Upper lobe of left lung (tissue), 6 donors: ENCODE measurements around the gene SPATA18. TPM values are rescaled to one million over a fixed set of nuclear protein-coding genes. Genes with fewer than 3 reads are reported as not detected.

Source experiments
- ATAC-seq, 2 donors: fragments of 200-7000 bp; cut with Tn5 transposase; one replicate each; pipeline ENCODE4 v1.9.1; 2022; ENCODE audit warnings: mild to moderate bottlenecking in 2 of 2, moderate library complexity in 2 of 2; ENCODE audit not compliant: low FRiP score in 2 of 2
- DNase-seq, 2 donors: peaks; one replicate each; pipeline ENCODE4 v3.0.0-alpha.2; 2019 to 2020
- H3K27ac ChIP-seq, 4 donors: fragments of 200-600 bp; sonication (generic); one replicate each; pipeline ENCODE4 v1.5.1; 2016 to 2019
- H3K27me3 ChIP-seq, 4 donors: fragments of 200-600 bp; sonication (generic); one replicate each; pipeline ENCODE4 v1.5.1; 2017 to 2019
- H3K36me3 ChIP-seq, 4 donors: fragments of 200-600 bp; sonication (generic); one replicate each; pipeline ENCODE4 v1.5.1; 2016 to 2019
- H3K4me1 ChIP-seq, 4 donors: fragments of 200-600 bp; sonication (generic); one replicate each; pipeline ENCODE4 v1.5.1; 2018 to 2019
- H3K4me3 ChIP-seq, 4 donors: fragments of 200-600 bp; sonication (generic); one replicate each; pipeline ENCODE4 v1.5.1; 2017 to 2019; ENCODE audit warnings: mild to moderate bottlenecking in 2 of 4, moderate library complexity in 1 of 4
- H3K9me3 ChIP-seq, 4 donors: fragments of 200-600 bp; sonication (generic); one replicate each; pipeline ENCODE4 v1.5.1; 2018 to 2019
- EP300 ChIP-seq, 4 donors: sonication (generic); formaldehyde crosslinking; IDR thresholded peaks; one replicate each; pipeline ENCODE4 v1.5.1; 2017; ENCODE audit warnings: antibody characterized with exemption in 4 of 4, control low read depth in 2 of 4
- POLR2A ChIP-seq, 4 donors: fragments of 450-650 bp; IDR thresholded peaks; one replicate each; pipeline ENCODE4 v1.5.1; 2016 to 2017; ENCODE audit warnings: antibody characterized with exemption in 4 of 4, mild to moderate bottlenecking in 2 of 4
- POLR2AphosphoS5 ChIP-seq, 2 donors: sonication (generic); formaldehyde crosslinking; IDR thresholded peaks; one replicate each; pipeline ENCODE4 v1.5.1; 2017; ENCODE audit warnings: antibody characterized with exemption in 2 of 2
- WGBS, 2 donors: methylation state at CpG; one replicate each; pipeline ENCODE4 v1.1.5; 2017 to 2018; 5-methylcytosine and 5-hydroxymethylcytosine counted together
- total RNA-seq, 6 donors: library from RNA; depleted of rRNA in 4 of 6; stranded (reverse); fragments of >200 nt in 4 of 6; gene quantifications; one replicate each; pipeline versions ENCODE4 v1.1.0 to v1.2.1, GENCODE V29; 2016 to 2021
- TF ChIP-seq, protein P1 (sequence below), 6 experiments: fragments of 450-650 bp in 4 of 6; fragments of 200-600 bp in 2 of 6; sonication (generic) in 2 of 6; IDR thresholded peaks; one replicate each; pipeline ENCODE4 v1.5.1; 2016 to 2019; ENCODE audit warnings: antibody characterized with exemption in 6 of 6
- donor health status: DM: no; HTN: no; CAD: no; lungs with moderate emphysema.
- donor health status: DM: no; HTN: yes; CAD: no; lungs with severe emphysema.

SPATA18 gene
- total RNA-seq, 6 donors from 2014 or later, result 8.1 to 55.2 (median 15.1) TPM

DNA sequence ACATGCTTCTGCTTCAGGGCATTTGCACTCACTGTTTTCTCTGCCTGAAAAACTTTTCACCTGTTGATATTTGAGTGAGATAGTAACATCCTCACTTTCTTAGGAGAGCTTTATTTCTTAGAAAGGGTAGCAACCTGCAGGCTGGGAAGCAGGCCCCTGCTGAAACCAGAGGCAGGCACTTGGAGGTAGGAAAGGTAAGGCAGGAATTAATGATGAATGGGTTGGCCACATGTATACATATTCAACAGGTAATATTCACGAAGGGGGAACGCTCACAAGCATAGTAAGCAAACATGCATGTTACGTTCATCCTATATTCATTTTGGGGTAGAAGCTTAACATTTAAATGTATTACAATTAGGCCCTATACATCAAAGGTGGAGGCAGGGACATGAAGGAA, 3.1 kb downstream of the SPATA18 start:
- no peak for TF ChIP-seq EP300 (IDR thresholded peaks at IDR 0.05)
- Histone ChIP-seq H3K27ac (no peak overlapping the region), H3K9me3 (no peaks in the 10 kb centered on the region), H3K4me3 (no peak overlapping the region), H3K27me3 (peaks cover 0 to 9% (median 5%) of the 10 kb centered on the region in 4 donors), H3K36me3 (no peaks in the 10 kb centered on the region), H3K4me1 (peaks cover 18 to 33% (median 24%) of the 10 kb centered on the region in 4 donors)
- 89 to 95% methylated on average over 3 of the region's 3 CpGs for WGBS, 2 donors
- ATAC-seq (no peak), DNase-seq (no peak)

DNA sequence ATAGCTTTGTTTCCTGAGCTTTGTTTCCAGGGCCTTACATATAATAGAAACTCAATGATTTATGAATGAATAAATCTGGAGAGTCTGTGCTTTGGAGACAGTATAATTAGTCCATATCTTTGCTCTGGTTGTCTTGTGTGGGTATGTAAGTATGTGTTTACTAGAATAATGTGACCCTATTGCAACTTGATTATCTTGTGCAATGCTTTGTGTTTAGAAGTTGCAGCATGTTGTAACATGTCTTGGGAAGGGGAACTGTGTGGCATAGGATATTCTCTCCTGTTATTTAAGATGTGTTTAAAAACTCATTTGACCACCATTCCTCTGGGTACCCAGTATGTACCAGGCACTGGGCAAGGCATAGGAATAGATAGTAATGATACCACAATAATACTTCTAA, 6.1 kb downstream of the SPATA18 start:
- no peak for TF ChIP-seq POLR2A (IDR thresholded peaks at IDR 0.05)
- TF ChIP-seq EP300 (IDR thresholded peaks at IDR 0.05), result no peak
- TF ChIP-seq, protein P1, sequence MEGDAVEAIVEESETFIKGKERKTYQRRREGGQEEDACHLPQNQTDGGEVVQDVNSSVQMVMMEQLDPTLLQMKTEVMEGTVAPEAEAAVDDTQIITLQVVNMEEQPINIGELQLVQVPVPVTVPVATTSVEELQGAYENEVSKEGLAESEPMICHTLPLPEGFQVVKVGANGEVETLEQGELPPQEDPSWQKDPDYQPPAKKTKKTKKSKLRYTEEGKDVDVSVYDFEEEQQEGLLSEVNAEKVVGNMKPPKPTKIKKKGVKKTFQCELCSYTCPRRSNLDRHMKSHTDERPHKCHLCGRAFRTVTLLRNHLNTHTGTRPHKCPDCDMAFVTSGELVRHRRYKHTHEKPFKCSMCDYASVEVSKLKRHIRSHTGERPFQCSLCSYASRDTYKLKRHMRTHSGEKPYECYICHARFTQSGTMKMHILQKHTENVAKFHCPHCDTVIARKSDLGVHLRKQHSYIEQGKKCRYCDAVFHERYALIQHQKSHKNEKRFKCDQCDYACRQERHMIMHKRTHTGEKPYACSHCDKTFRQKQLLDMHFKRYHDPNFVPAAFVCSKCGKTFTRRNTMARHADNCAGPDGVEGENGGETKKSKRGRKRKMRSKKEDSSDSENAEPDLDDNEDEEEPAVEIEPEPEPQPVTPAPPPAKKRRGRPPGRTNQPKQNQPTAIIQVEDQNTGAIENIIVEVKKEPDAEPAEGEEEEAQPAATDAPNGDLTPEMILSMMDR (IDR thresholded peaks at IDR 0.05), result no peak
- no peak for TF ChIP-seq POLR2AphosphoS5 (IDR thresholded peaks at IDR 0.05)
- no peak for ATAC-seq

DNA sequence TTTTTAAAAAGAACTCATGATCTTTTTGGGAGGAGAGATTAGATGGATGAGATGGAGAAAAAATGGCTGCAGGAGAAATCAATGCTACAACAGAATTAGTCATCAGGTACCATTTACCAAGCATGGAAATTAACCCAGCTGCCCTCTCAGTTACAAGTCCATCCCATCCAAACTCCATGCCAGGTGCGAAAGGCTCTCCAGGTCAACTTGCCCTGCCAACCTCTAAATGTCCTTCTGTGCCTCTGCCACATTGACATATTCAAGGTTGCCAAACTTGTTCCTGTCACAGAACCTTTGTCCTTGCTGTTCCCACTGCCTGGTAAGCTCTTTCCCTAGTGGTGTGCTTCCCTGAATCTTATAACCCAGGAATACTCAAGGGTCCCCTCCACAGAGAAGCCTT, 7.2 kb downstream of the SPATA18 start:
- TF ChIP-seq POLR2AphosphoS5 (IDR thresholded peaks at IDR 0.05) (no peak), POLR2A (IDR thresholded peaks at IDR 0.05) (no peak), EP300 (IDR thresholded peaks at IDR 0.05) (no peak)
- TF ChIP-seq, protein P1 (IDR thresholded peaks at IDR 0.05), result no peak
- no peaks in the 10 kb centered on the region for H3K36me3 ChIP-seq
- no peaks in the 10 kb centered on the region for H3K9me3 ChIP-seq
- no peak overlapping the region for H3K4me3 ChIP-seq
- whole genome bisulfite sequencing, 2 donors, result 82 to 100% methylated on average over 1 of the region's 1 CpG
- H3K27ac ChIP-seq, result no peak overlapping the region
- no peaks in the 10 kb centered on the region for H3K27me3 ChIP-seq
- H3K4me1 ChIP-seq, result peaks cover 6 to 16% (median 12%) of the 10 kb centered on the region in 4 donors
- ATAC-seq (no peak), DNase-seq (no peak)

More for the DNA sequence above, 6.1 kb downstream of the SPATA18 start:
- Histone ChIP-seq H3K4me3 (no peak overlapping the region), H3K27ac (no peak overlapping the region), H3K27me3 (no peaks in the 10 kb centered on the region), H3K36me3 (no peaks in the 10 kb centered on the region), H3K9me3 (no peaks in the 10 kb centered on the region), H3K4me1 (peaks cover 9 to 24% (median 19%) of the 10 kb centered on the region in 4 donors)
- DNase-seq, result no peak

DNA sequence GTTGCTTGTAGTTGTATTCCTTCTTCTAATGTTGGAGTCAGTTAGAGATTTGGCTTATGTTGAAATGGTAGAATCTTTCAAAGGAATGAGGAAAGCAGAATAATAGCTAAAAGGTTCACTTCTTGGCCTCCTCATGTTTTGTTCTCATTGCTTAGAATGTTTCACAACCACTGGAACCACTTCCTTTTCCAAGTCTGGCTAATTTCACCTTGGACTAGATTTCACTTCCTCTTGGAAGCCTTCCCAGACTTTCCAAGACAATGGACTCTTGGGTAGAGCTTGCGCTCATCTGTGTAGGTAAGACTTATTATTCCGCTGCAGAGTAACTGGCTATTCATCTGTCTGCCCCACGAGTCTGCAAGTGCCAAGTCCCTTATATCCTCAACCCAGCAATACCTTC, 8.3 kb downstream of the SPATA18 start:
- no peaks in the 10 kb centered on the region for H3K9me3 ChIP-seq
- ATAC-seq, result peak; percentile 58 to 68
- WGBS, 2 donors, result 49 to 51% methylated on average over 3 of the region's 3 CpGs
- no peak overlapping the region for H3K4me3 ChIP-seq
- peaks cover 6 to 16% (median 12%) of the 10 kb centered on the region in 4 donors for H3K4me1 ChIP-seq
- no peaks in the 10 kb centered on the region for H3K27me3 ChIP-seq
- H3K27ac ChIP-seq, result no peak overlapping the region
- DNase-seq, result peak in 1 of 2 donors; percentile 34
- H3K36me3 ChIP-seq, result no peaks in the 10 kb centered on the region
- TF ChIP-seq POLR2AphosphoS5 (IDR thresholded peaks at IDR 0.05) (no peak), EP300 (IDR thresholded peaks at IDR 0.05) (no peak)

DNA sequence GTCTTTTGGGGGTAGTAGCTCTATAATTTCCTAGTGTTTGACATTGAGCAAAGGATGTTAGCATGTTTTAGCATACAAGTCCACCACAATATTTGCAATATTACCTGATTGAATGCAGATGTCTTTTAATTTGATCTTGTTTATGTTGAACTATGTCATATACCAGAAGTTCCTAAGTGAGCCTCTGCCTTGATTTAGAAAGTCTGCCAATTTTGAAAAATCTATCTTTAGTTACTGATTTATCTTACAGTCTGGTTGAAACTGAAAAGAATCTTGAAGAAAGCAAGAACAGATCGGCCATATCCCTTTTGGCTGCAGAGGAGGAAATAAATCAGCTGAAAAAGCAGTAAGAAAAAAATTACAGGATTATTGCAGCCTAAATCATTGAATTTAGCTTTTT, 18.5 kb downstream of the SPATA18 start:
- Histone ChIP-seq H3K4me3 (no peak overlapping the region), H3K27me3 (no peaks in the 10 kb centered on the region), H3K27ac (no peak overlapping the region), H3K36me3 (no peaks in the 10 kb centered on the region), H3K4me1 (no peaks in the 10 kb centered on the region), H3K9me3 (no peaks in the 10 kb centered on the region)
- WGBS, 2 donors, result 62 to 68% methylated on average over 1 of the region's 1 CpG
- no peak for ATAC-seq
- TF ChIP-seq POLR2AphosphoS5 (IDR thresholded peaks at IDR 0.05) (no peak), POLR2A (IDR thresholded peaks at IDR 0.05) (no peak)
- TF ChIP-seq, protein P1 (IDR thresholded peaks at IDR 0.05), result no peak
- no peak for DNase-seq

GRCh38 chr4:52071791-52072546, 20.9 kb downstream of the SPATA18 start:
- DNase-seq, result no peak
- no peak for ATAC-seq
- Histone ChIP-seq H3K4me3 (no peak overlapping the region), H3K4me1 (no peaks in the 10 kb centered on the region), H3K9me3 (no peaks in the 10 kb centered on the region), H3K27ac (no peak overlapping the region), H3K36me3 (no peaks in the 10 kb centered on the region), H3K27me3 (no peaks in the 10 kb centered on the region)
- TF ChIP-seq POLR2AphosphoS5 (IDR thresholded peaks at IDR 0.05) (no peak), EP300 (IDR thresholded peaks at IDR 0.05) (no peak)
- WGBS, 2 donors, result 78 to 79% methylated on average over 10 of the region's 10 CpGs
